GM21737 (cell line): ENCODE measurements around the gene EIF3D.

ENCODE experiments used
- ATAC-seq: cut with Tn5 transposase; IDR thresholded peaks from one replicate; pipeline ENCODE4 v1.9.1; 2021; ENCODE audit warnings: mild to moderate bottlenecking, moderate library complexity; ENCODE audit not compliant: unreplicated experiment

Gene EIF3D

DNA sequence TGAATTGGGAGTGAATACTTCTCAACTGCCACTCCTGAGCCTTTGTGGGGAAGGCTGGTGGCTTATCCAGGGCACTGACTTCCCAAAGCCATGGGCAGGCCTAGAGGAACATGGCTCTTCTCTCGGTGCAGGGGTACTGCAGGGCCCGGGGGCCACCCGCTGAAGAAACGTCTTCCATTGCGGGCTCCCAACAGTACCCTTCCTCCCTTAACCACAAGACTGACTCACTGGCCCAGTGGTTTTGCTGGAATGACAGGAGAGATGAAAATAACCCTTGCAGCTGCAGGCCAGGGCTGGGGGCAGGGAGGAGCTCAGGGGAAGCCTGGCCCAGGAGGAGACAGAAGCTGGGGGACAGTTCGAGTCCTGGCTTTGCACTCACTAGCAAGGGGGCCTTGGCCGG lies 61.0 kb downstream of the EIF3D start:
- no peak for ATAC-seq

DNA sequence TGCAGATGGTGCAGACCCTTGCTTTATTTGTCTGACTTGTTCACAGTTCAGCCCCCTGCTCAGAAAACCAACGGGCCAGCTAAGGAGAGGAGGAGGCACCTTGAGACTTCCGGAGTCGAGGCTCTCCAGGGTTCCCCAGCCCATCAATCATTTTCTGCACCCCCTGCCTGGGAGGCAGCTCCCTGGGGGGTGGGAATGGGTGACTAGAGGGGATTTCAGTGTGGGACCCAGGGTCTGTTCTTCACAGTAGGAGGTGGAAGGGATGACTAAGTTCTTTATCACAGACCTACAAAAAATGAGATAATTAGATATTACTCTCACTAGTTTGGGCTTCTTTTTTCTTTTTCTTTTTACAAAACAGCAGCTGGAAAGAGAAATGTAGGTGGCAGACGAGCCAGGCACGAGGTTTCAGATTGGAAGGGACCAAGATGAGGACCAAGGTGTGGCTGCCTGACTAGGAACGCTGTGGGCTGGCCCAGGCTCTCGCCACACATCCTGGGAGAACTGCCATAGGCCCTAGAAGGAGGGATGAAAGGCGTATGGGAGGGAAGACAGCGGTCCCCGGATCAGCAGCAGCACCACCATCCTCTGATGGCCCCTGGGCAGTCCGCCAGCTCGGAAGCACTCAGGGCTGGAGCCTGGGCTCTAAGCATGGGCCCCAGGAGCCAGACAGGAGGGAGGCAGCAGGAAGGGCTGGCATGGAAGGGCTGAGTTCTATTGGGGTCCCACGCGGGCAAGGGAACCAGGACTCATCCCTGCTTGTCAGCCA lies 61.7 kb downstream of the EIF3D start:
- no peak for ATAC-seq

DNA sequence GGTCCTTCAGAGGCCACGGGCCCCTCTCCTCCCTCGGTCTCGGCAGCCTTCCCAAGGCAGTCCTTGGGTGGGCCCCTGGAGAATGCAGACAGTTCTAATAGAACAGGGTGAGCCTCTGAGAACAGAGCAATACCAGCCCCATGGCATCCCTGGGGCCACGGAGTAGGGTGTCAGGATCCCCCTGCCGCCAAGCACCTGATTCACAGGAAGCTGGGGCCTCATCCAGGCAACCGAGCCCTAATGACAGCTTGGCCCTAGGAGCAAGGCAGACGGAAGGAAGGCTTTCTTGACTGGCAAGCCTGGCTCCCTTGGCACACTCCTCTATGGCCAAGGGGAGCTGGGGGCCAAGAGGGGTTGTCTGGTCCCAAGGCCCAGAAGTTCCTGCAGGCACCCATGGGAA lies 62.7 kb downstream of the EIF3D start:
- ATAC-seq, result no peak

DNA sequence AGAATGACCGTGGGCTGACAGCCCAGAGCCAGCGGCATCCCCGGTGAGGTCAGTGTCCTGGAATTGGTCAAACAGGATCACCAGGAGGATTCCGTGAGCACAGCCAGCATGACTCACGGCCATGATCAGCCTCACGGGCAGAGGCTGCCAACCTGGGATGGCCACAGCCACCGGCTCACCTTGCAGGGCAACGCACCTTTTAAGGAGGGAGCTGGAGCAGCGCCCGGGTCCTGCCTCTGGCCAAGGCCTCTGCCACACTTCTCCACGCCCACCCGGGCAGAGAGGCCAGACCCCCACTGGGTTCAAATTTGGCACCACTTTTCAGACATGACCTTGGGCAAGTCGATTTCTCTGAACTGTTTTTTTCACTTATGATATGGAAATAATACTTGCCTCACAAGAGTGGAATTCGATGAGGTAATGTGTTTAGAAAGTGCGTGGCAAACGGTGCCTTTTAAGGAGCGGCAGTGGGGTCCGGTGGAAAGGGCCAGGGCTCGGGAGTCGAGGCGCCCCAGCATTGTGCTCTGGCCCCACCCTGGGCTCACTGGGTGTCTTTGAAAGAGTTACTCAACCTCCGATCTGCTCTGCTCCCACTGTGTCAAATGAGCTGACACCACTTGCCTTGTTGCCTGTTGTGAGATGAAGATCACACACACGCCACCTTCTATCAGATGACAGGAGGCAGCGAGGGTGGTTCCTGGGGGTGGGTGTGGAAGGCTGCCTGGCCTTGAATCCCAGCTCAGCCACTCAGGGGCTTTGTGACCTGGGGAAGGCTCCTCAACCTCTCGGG lies 63.5 kb downstream of the EIF3D start:
- ATAC-seq, result no peak

DNA sequence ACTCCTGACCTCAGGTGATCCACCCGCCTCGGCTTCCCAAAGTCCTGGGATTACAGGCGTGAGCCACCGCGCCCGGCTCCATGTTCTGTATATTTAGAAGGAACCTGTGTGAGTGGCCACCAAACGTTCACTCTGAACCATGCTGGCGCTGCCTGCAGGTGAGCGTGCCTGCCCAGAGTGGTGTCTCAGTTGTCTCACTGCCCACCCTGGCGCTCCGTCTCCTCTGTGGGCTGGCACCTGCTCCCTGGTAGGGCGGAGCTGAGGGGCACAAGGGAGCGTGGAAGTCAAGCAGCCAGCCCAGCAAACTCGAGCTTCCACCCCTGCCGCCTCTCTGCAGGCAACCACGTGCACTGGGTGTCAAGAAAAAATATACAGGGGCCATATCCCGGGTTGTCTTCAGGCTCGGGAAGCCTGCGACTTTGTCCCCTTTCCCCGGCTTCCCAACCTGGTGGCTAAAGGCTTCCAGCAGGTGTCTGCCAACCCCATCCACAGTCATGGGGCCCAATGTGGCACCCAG lies 64.2 kb downstream of the EIF3D start:
- no peak for ATAC-seq

DNA sequence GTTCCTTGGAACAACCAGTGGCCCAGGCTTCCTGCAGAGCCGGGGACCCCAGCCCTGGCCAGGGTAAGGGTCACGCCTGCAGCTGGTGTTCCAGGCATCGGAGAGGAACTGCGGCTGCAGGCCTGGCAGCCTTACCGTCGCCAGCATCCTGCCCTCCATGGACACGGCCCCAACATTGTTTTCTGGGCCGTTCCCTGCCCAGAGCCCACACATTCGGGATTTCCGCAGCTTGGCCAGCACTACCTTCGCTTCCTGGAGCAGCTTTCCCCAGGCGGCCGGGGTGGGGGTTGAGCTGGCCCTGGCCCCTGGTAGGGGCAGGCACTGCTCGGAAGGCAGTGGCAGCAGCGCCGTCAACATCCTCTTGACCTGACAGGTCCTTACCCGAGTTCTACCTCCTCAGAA lies 65.2 kb downstream of the EIF3D start:
- no peak for ATAC-seq

DNA sequence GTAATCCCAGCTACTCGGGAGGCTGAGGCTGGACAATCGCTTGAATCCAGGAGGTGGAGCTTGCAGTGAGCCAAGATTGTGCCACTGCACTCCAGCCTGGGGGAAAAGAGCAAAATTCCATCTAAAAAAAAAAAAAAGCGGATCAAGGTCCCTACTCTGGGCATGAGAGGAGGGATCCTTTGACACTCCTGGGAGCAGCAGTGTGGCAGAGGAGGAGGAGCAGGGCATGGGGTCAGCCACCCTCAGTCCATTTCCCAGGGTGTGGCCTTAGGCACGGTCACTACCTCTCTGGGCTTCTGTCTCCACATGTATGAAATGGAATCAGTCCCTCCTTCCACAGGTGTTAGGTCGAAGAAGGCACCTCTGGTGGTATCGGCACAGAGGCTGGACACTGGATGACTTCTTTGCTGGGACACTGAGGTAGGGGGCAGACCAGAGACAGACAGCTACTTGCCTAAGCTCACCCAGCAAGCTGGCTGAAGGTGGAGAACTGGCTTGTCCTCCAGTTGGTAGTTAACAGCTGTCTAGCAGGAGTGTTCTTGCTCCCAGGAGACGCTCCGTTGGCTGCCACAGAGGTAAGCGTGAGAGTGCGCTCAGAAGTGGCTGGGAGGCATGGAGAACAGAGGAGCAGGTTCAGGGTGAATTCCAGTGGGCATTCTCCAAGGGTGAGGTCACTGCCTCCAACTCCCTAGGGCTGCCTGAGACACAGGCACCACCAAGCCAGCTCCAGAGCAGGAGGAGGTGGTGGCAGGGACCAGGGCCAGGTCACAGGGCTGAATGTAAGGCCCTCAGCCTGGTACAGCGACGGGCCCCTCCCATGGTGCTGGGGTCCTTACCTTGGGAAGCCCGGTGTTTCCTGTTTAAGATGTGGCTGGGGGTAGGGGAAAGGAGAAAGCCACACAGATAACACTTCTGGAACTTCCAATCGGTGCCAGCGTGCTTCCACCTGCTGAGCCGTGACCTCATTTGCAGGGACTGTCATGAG lies 67.0 kb downstream of the EIF3D start:
- no peak for ATAC-seq
